GM19395 (cell line): ENCODE data around the gene TMEM59L.
"Not testable (repeated sequence)": the region's sequence is repeated elsewhere in the genome, so short reads cannot be mapped to it uniquely, and the experiment has no call there.

Experiments used
- ATAC-seq: cut with Tn5 transposase; IDR thresholded peaks from one replicate; pipeline ENCODE4 v1.9.1; 2021; ENCODE audit warnings: mild to moderate bottlenecking, moderate library complexity; ENCODE audit not compliant: unreplicated experiment

TMEM59L gene

DNA sequence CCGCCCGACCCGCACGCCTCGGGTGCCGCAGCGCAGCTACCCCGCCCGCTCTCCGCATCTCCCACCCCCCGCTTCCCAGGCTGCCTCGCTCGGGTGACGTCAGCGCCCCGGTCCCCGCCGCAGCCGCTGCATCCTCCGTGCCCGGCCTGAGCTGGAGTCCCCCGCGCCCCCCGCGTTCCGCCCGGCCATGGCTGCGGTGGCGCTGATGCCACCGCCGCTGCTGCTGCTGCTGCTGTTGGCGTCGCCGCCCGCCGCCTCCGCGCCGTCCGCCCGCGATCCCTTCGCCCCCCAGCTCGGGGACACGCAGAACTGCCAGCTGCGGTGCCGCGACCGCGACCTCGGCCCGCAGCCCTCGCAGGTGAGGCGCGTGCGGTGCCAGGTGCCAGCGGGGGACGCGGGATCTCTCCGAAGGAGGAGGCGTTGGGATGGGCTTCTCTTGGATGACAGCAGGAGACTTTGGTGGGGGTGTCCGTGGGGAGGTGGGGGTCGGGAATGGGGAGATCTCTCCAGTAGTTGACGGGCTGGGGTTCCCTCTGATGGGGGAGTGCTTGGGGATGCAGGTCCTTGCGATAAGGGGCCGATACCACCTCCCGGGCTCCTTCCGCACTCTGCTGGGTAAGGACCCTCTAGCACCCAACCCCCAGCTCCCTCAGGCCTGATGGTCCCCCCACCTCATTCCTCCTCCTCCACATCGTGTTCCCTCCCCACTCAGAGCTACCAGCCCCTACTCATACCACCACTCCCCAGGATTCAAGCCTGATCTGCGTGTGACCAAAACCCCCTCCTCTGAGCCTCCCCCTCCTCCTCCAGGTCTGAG is at the start of gene TMEM59L:
TMEM59L (plus strand) TSS at position 99 of the 817 bp plus-strand sequence; CDS start at position 188, 89 bp downstream.
- ATAC-seq = no peak

DNA sequence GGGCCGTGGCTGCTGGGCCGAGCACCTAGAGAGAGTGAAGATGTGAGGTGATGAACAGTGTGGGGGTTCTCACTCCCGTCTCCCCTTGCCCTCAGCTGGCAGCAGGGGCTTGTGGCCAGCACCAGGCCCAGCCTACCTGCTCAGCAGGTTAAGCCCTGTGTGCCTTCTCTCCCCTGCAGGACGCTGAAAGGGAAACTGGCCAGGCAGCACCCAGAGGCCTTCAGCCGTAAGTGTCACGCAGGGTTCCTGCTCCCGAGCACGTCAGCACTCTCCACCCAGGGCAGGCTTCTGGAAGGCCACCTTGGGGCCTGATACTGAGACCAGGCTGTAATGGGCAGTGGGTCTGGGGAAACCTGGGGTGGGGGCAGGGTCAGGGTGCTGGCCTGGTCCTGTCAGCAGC is 45.7 kb upstream of the TMEM59L start:
- no peak for ATAC-seq

DNA sequence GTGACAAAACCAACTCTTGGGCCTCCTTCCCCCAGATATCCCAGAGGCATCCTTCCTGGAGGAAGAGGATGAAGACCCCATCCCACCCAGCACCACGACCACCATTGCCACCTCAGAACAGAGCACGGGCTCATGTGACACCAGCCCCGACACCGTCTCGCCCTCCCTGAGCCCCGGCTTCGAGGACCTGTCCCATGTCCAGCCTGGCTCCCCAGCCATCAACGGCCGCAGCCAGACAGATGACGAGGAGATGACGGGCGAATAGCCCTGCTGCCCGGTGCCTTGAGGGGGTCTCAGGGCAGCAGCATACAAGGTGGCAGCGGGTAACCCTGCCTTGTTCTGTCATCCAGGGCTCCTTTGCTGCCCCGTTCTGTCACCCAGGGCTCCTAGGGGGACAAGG is 44.3 kb upstream of the TMEM59L start:
- ATAC-seq = no peak

DNA sequence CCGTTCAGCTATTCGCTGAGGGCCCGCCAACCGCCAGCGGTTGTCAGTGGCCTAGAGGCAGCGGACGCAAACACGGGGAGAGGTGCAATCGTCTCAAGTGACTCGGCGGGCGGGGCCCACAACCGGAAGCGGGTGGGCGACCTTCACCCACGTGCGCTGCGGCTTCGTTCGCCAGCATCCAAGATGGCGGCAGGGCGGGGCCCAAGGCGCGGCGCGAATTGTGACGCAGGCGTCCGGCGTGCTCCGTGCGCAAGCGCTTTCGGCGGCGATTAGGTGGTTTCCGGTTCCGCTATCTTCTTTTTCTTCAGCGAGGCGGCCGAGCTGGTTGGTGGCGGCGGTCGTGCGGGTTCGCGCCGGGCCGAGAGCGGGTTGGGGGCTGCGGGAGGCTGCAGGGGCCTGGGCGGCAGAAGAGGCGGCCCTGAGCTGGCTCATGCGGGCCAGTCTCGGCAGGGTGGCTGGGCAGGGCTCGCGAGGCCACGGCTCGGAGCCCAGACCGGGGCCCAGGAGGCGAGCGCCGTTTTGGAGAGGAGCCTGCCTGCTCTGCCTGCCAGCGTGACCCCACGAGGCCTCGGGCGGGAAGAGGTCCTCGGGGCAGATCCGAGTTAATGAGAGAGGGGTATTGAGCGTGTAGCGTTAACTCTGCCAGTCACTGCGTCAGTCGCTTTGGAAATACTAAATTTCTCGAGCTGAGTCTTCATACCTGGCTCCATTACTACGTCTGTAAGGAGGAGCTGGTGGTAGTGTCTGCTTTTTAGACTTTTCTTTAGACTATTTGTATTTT is 40.9 kb upstream of the TMEM59L start, which contains the start of gene UBA52:
UBA52 (plus strand) TSS at position 294 of the 781 bp plus-strand sequence. CDS start 1,444 bp downstream, outside the sequence.
- peak; percentile 81 for ATAC-seq

DNA sequence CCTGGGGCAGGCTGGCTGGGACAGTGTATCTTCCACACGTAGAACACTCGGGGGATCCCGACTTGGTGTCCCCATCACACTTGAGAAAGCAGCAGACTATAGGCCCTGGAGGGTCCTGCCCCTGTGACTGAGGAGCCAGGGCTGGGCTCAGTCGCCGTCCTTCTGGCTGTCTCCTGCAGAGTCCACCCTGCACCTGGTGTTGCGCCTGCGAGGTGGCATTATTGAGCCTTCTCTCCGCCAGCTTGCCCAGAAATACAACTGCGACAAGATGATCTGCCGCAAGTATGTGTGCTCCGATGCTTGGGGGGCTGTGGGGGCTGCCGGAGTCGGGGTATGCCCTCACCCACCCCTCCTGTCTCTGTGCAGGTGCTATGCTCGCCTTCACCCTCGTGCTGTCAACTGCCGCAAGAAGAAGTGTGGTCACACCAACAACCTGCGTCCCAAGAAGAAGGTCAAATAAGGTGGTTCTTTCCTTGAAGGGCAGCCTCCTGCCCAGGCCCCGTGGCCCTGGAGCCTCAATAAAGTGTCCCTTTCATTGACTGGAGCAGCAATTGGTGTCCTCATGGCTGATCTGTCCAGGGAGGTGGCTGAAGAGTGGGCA is 37.9 kb upstream of the TMEM59L start:
- ATAC-seq = no peak

DNA sequence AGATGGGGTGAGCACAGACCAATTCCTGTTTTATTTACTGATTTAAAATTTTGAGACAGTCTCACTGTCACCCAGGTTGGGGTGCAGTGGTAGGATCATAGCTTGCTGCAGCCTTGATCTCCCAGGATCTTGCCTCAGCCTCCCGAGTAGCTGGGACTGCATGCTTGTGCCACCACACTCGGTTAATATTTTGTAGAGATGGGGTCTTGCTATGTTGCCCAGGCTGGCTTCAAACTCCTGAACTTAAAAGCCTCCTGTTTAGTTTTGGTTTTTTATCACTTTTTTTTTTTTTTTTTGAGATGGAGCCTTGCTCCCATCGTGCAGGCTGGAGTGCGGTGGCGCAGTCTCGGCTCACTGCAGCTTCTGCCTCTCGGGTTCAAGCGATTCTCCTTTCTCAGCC is 36.3 kb upstream of the TMEM59L start:
- ATAC-seq = no peak

DNA sequence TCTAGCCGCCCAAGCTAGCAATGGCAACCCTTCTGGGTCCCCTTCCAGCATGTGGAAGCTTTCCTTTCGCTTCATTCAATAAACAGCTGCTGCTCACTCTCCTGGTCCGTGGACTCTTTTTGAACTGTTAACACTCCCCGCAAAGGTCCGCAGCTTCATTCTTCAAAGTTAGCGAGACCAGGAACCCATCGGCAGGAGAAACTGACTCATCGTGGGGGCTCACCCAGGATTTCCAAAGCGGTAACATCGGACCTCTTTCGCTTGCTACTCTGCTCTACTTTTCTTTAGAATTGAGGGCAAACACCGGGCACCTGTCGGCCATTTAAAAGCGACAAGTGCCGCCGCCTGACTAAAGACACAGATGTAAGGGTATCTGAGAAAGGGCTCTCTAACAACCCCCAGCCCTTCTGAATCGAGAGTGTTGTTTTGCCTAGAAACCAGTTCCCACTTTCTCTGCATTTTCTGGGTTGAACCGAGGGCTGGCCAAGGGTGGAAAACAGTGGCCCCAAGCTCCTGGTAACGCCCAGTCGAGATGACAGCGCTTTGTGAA is 35.2 kb upstream of the TMEM59L start:
- ATAC-seq = no peak

DNA sequence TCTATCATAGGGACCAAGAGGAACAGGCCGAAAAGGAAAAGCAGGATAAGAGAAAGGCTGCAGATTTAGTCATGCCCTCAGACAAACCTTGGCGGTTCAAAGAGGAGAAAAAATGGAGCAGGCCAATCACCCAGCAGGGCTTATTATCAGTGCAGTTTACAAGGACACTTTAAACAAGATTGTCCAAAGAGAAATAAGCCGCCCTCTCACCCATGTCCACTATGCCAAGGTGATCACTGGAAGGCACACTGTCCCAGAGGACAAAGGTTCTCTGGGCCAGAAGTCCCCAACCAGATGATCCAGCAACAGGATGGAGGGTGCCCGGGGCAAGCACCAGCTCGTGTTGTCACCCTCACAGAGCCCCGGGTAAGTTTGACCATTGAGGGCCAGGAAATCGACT is 32.4 kb upstream of the TMEM59L start:
- no peak for ATAC-seq

DNA sequence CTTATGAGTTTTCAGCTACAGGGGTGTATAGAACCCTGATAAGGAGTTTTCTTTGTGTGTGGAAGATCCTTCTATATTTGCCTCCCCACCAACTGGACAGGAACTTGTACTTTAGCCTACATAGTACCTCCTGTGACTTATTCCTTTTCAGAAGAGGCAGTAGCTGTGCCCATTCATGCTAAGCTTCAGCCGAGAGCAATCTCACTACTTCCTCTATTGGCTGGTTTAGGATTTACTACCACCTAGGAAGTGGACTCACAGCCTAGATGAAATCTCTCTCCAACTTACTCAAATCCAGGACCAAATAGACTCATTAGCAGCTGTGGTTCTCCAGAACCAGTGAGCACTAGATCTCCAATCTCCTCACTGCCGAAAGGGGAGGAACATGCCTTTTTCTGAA is 26.4 kb upstream of the TMEM59L start:
- ATAC-seq = no peak

DNA sequence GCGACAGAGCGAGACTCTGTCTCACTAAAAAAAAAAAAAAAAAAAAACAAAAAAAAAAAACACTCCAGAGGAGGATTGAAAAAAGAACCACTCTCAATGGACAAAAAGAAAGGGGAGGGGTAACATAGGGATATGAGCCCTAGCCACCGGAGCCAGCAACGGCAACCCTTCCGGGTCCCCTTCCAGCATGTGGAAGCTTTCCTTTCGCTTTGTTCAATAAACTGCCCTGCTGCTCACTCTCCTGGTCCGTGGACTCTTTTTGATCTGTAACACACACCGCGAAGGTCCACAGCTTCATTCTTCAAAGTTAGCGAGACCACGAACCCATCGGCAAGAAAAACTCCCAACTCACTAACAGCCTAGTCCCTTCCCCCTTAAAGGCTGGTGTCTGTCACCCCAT is 25.1 kb upstream of the TMEM59L start:
- no peak for ATAC-seq

DNA sequence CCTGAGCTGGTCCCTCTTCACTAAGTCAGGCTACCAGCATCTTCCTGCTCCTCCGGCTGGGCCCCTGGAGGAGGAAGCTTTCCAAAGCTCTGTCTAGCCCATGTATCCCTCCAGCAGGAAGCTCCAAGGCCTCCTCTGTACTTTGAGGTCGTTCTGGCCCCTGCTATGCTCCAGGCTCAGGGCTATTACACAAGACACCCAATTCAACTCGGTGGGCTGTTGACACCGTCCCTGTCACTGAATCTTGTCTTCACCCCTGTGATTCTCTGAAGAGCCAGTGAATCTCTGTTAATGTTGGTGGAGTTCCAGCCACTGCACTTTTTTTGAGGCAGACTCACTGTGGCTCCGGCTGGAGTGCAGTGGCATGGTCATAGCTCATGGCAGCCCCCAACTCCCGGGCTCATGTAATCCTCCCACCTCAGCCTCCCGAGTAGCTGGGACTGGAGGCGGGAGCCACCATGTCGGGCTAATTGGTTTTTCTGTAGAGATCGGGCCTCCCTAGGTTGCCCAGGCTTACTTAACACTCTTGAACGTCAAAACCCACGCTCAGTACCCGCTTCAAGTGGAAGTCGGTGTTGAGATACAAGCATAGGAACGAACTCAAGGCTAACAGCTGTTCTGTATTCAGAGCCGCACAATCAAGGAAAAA is 24.6 kb upstream of the TMEM59L start:
- peak; percentile 6 for ATAC-seq

DNA sequence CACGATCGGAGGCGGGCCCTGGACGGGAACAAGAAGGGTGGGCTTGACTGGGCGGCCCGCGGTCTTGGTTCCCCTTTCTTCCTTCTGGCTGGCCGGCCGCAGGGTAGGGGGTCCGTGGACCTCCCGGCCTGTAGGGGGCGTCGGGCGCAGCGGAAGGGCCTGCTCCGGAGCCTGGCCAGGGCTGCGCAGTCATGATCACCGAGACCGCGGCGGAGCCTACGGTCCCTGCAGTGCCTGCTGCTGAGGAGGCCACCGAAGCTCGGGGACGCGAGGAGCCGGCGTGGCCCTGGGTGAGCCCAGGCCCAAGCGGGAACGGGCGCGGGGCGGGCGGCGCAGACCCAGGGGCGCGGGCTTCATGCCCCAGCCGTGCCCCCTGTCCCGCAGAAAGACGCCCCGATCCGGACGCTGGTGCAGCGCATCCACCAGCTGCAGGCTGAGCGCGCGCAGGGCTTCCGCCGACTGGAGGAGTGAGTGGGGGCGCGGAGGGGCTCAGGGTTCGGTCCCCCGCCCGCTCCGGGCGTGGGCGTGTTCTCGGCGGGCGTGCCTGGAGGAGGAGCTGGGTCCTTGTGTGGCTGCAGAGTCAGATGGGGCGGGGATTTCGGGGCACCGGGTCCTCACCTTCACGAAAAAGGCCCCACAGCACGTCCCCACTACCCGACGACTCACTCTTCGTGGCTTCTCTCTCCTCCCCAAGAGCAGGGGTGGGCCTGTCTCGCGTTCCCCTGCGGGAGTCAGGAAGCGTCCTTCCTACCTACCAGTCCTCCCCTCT is 23.9 kb upstream of the TMEM59L start, which contains the start of gene REX1BD:
REX1BD (plus strand) TSS at position 188 of the 769 bp plus-strand sequence; CDS start at position 192, 4 bp downstream.
- peak; percentile 73 for ATAC-seq

DNA sequence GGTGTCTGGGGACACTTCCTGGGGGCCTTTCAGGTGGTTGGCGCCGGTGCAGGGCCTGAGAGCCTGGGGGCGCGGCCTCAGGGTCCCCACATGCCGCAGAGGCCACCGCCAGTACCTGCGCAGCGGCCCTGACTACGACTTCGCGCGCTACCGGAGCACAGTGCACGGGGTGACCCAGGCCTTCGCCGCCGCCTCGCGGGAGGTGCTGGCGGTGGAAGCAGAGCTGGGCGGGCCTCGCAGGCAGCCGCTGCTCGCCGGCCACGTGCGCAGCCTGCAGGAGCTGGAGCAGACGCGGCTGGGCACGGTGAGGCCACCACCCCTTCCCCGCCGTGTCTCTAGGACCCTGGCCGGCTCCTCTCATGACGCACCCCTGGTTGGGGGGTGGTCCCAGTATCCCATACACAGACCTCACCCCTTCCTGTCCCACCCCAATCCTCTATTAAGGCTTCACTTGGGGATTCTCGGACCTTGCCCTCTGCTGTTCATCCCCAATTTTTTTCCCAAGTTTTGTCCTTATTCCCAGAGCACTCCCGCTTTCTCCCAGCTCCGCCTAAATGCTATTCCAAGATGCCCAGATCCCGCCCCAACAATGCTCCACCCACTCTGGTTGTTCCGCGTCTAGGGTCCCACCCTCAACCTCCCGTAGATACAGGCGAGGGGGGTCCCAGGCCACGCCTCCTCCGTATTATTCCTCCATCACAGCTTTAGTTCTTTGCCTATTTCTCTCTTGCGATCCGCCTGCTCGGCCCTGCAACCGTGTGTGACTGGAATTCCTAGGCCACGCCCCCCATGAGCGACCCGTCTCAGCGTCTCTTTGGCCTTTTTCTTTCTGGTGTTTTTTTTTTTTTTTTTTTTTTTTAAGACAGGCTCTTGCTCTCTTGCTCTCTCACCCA is 23.0 kb upstream of the TMEM59L start:
- peak; percentile 41 for ATAC-seq

DNA sequence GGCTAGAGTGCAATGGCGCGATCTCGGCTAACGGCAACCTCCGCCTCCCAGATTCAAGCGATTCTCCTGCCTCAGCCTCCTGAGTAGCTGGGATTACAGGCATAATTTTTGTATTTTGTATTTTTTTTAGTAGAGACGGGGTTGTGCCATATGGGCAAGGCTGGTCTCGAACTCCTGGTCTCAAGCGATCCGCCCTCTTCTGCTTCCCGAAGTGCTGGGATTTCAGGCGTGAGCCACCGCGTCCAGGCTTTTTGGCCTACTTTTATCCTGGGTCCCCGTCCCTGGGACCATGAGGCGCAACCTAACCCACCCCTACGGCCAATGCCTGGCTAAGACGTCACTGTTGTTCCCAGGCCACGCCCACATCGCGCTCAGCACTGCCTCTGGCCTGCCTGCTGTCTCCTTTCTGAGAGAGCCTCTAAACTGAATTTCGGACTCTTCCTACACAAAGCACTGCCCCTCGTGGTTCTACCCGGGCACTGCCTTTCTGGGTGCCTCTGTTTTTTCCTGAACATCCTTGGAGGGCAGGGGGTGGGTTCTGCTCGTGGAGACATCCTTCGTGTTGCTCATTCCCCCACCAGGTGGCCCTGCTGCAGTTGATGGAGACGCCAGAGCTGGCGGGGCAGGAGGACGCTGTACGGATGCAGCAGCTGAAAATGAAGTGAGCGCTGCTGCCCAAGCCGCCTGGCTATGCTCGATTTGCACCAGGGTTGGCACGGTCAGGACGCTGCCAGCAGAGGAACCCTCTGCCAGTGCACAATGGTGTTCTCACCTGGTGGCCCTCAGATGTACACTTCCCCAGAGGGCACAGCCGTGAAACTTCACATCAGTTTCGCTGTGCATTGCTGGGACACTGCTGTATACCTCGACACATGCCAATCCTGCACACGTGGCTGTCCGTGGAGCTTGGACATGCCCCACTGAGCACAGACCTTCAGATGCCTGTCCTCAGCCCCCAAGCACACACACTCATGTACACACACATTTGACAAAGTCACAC is 22.1 kb upstream of the TMEM59L start:
- ATAC-seq = no peak

DNA sequence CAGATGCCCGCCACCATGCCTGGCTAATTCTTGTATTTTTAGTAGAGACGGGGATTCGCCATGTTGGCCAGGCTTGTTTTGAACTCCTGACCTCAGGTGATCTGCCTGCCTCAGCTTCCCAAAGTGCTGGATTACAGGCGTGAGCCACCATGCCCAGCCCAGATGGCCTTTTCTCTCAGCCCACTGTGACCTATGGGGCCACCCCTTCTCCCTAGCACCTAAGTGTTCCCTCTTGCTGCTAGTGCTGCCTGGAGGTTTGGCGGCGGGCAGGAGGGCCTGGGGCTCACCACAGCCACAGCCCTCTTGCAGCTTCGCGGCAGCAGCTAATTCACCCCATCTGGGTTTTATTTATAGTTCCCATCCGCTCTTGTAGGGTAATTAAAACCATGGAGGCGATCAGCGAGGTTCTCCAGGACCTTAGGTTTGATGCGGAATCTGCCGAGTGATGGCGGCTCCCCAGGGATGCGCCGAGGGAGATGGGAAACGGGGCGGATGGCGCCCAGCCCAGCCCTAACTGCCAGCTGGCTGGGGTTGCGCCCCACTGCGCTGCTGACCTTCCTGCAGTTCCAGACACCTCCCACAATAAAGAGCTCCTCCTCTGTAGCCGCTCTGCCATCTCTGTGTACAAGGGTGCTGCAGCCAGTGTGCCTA is 20.8 kb upstream of the TMEM59L start:
- no peak for ATAC-seq

DNA sequence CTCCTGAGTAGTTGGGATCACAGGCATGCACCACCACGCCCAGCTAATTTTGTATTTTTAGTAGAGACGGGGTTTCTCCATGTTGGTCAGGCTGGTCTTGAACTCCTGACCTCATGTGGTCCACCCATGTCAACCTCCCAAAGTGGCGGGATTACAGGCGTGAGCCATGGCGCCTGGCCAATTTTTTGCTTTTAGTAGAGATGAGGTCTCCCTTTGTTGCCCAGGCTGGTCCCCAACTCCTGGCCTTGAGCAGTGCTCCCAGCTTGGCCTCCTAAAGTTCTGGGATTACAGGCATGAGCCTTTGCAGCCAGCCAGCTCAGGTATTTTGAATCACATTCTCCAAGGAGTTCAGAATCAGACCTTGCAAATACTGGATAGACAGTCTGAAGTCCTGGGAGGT is 19.9 kb upstream of the TMEM59L start:
- not testable (repeated sequence) for ATAC-seq
